GM18861 (cell line): ENCODE results near the gene OGFR.

Experiments used
- ATAC-seq: cut with Tn5 transposase; IDR thresholded peaks from one replicate; pipeline ENCODE4 v1.9.1; 2021; ENCODE audit not compliant: unreplicated experiment

The OGFR gene, protein sequence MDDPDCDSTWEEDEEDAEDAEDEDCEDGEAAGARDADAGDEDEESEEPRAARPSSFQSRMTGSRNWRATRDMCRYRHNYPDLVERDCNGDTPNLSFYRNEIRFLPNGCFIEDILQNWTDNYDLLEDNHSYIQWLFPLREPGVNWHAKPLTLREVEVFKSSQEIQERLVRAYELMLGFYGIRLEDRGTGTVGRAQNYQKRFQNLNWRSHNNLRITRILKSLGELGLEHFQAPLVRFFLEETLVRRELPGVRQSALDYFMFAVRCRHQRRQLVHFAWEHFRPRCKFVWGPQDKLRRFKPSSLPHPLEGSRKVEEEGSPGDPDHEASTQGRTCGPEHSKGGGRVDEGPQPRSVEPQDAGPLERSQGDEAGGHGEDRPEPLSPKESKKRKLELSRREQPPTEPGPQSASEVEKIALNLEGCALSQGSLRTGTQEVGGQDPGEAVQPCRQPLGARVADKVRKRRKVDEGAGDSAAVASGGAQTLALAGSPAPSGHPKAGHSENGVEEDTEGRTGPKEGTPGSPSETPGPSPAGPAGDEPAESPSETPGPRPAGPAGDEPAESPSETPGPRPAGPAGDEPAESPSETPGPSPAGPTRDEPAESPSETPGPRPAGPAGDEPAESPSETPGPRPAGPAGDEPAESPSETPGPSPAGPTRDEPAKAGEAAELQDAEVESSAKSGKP

DNA sequence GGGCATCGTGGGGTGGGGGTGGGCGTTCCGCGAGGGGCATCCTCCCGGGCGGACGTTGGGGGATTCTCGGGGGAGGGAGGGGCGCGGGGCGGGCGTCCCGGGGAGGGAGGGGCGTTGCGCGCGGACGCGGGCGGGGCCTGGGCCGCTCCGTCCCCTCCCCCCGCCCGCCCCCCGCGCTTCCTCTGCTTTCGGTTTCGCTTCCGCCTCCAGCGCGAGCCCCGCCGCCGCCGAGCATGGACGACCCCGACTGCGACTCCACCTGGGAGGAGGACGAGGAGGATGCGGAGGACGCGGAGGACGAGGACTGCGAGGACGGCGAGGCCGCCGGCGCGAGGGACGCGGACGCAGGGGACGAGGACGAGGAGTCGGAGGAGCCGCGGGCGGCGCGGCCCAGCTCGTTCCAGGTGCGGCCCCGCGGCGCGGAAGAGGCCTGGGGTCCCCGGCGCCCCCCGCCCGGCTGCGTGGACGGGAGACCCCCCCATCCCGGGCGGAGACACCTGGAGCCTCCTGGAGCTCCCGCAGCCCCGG is at the start of gene OGFR:
Gene OGFR (plus strand): TSS at position 209 of the 528 bp plus-strand sequence. CDS start 25 bp downstream, at position 234.
- ATAC-seq, result no peak

DNA sequence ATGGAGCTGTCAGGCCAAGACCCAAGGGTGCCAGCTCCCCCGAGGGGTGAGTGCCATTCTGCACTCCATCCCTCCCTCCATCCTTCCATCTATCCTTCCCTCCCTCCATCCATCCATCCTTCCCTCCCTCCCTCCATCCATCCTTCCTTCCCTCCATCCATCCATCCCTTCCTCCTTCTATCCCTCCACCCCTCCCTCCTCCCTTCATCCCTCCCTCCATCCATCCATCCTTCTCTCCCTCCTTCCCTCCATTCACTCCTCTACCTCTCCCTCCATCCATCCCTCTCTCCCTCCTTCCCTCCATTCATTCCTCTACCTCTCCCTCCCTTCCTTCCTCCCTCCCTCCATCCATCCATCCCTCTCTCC is 49.7 kb upstream of the OGFR start:
- ATAC-seq, result no peak

DNA sequence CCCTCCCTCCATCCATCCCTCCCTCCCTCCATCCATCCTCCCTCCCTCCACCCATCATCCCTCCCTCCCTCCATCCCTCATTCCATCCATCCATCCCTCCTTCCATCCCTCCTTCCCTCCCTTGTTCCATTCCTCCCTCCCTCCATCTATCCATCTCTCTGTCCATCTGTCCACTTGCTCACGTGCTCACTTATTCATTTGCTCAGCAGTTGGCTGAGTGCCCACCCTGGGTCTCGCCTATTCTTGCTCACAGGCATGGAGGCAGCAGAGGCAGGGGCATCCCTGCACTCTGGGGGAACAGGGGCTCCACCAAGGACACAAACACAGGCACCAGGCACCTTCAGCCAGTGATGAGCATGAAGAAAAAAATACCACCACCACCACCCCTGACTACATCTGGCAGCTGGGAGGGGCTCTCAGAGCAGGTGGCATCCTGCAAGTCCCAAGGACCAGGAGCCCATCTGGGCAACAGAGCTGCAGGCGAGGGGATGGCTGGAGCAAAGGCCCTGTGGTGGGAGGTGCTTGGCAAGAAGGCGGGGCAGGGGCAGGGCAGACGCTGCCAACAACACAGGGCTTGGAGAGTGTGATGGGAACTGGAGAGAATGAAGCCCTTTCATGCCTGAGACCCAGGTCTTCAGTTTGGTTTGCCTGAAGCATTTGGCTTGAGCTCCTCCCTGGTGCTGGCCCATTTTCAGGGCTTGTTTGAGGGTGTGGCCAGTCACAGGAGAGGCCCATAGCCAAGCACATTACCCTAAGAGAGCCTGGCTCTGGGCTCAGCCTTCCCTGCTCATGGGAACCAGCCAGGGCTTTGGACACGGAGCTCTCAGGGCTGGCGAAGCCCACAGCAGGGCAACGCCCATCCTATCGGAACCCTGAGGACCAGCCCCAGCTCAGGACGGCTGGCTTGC is 48.6 kb upstream of the OGFR start:
- no peak for ATAC-seq

DNA sequence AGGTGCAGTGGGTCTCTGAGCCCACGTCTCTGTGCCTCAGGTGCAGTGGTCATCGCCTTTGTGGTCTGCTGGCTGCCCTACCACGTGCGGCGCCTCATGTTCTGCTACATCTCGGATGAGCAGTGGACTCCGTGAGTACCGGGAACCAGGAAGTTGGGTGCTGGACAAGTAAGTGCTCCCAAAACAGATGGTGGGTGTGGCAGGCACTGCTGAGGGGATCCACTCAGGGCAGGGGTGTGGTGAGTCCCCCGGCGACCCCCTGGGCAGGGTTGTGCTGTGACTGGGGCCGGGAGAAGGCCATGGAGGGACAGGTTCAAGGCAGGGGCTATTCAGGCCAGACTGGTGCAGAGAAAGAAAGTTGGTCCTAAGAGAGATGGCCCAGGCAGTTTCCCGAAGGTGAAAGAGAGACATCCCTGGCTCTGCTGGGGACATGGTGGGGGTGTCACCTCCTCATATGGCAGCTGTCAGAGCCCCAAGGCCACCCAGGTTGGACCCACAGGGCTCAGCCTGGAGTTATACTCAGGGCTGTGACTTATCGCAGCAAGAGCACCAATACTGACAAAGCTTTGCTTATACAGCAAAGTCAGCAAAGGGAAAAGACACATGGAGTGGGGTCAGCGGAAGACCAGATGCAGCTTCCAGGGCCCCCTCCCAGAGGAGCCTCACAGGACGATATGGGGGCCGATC is 46.3 kb upstream of the OGFR start:
- no peak for ATAC-seq

DNA sequence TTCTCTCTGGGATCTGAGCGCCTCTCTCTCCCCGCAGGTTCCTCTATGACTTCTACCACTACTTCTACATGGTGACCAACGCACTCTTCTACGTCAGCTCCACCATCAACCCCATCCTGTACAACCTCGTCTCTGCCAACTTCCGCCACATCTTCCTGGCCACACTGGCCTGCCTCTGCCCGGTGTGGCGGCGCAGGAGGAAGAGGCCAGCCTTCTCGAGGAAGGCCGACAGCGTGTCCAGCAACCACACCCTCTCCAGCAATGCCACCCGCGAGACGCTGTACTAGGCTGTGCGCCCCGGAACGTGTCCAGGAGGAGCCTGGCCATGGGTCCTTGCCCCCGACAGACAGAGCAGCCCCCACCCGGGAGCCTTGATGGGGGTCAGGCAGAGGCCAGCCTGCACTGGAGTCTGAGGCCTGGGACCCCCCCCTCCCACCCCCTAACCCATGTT is 44.6 kb upstream of the OGFR start:
- ATAC-seq, result no peak

DNA sequence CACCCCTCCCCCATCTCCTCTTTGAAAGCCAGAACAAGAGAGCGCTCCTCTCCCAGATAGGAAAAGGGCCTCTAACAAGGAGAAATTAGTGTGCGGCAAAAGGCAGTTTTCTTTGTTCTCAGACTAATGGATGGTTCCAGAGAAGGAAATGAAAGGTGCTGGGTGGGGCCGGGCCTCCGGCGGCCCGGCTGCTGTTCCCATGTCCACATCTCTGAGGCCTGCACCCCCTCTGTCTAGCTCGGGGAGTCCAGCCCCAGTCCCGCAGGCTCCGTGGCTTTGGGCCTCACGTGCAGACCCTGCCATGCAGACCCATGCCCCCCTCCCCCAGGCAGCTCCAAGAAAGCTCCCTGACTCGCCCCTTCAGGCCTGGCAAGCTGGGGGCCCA is 44.2 kb upstream of the OGFR start:
- ATAC-seq, result no peak

DNA sequence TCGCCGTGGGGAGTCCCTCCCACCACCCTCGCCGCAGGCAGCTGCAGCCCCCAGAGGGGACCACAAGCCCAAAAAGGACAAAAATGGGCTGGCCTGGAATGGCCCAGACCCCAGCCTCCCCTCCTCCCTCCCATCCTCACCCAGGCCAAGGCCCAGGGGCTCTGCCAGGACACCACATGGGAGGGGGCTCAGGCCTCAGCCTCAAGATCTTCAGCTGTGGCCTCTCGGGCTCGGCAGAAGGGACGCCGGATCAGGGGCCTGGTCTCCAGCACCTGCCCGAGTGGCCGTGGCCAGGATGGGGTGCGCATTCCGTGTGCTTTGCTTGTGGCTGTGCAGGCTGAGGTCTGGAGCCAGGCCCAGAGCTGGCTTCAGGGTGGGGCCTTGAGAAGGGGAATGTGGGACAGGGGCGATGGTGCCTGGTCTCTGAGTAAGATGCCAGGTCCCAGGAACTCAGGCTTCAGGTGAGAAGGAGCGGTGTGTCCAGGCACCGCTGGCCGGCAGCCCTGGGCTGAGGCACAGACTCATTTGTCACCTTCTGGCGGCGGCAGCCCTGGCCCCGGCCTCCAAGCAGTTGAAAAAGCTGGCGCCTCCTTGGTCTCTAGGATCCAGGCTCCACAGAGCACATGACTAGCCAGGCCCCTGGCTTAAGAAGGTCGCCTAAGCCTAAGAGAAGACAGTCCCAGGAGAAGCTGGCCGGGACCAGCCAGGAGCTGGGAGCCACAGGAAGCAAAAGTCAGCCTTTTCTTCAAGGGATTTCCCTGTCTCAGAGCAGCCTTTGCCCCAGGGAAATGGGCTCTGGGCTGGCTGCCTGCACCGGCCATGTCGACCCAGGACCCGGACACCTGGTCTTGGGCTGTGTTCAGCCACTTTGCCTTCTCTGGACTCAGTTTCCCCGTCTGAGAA is 43.5 kb upstream of the OGFR start:
- ATAC-seq, result no peak

DNA sequence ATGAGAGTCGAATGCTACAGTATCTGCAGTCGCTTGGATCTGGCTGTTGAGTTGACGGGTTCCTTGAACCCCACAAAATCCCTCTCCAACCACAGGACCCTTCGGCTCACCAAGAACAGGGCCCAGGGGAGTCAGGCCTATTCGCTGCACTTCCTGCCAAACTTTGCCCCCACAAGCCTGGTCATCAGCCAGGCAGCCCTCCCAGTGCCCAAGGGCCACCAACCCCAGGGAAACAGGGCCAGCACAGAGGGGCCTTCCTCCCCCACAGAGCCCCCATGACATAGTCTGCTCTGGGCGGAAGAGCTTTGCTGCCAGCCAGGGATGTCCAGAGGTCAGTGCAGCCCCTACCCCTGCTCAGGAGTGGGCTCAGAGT is 42.9 kb upstream of the OGFR start:
- ATAC-seq, result no peak

DNA sequence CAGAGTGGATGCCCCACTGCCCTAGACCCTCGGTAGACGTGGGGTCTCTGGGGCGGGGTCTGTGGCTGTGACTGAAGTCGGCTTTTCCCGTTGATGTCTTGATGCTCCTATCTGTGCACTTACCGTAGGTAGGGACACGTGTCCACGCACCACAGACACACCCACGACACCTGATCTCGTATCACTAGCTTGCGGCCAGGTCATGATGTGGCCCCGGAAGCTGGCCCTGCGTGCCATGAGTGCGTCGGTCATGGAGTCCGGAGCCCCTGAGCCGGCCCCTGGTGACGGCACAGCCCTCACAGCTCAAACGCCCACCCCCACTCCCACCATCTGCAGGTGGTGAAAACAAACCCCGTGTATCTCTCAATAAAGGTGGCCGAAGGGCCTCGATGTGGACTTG is 42.3 kb upstream of the OGFR start:
- ATAC-seq, result no peak

DNA sequence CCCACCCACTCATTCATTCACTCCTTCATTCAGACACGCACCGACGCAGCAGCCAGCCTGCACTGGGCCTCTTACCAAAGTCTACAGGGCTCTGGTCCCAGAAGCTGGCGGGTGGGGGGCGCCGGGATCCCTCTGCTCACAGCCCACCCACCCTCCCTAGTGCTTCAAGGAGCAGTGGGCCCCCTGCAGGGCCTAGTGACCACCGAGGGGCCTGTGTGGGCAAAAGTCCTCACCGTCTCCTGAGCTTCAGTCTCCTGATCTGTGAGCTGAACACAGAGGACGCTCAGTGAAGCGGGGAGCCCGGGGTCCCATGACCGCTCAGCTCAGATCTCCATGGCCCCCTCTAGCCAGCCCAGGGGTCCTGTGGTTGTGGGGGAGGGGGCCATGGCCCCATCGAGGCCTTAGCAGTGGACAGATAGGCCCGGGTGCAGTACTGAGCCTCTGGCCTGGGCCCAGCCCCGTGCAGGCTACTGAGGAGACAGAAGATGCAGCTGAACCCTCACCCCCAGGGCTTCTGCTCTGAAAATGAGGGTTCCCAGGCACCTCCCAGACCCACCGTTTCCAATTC is 41.8 kb upstream of the OGFR start:
- no peak for ATAC-seq

DNA sequence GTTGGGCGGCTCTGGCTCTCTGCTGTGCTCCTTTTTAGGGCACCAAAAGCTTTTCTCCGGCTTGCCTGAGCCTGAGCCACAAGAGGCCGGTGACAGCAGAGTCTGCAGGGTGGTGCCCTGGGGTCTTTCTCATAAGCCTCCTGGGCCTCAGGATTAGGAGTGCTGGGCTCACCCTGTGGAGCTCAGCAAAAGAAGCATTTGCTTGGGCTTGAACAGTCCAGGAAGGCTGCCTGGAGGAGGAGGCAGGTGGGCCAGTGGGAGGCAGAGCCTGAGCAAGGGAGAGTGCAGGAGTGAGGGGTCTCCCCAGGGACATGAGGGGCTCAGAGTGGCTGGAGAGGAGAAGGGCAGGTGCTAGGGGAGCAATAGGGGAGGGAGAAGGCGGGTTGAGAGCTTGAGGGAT is 41.2 kb upstream of the OGFR start:
- no peak for ATAC-seq

DNA sequence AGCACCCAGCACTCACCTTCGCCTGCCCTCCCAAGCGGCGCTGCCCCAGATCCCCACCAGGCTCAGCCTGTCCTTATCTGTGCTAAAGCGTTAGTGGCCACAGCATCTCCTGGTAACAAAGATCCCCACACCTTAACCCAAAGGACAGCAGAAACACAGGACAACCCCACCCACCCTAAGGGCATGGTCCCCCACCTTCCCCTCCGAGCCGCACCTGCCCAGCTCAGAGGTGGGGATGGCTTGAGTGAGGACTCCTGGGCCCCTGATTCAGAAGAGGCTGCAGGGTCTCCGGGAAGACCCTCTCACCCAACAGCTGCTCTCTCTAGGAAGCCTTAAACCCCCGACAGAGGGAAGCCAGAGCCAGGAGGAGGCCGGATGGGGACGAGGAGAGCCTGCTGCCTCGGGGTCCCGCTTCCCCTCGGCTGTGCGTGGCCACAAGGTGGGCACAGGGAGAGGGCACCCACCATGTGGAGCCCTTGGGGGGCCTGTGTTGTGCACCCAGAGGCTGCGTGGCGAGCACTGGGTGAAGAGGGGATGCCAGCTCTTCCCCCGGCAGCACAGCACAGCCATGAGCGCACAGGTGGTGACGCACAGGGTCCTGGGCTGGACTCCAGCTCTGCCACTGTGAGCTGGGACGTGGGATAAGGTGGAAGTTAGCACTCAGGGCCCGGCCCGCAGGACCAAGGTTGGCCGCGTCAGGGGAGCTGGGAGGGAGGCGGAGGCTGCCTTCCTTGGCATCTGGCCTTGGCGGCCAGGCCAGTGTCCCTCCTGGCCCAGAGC is 40.3 kb upstream of the OGFR start:
- no peak for ATAC-seq

DNA sequence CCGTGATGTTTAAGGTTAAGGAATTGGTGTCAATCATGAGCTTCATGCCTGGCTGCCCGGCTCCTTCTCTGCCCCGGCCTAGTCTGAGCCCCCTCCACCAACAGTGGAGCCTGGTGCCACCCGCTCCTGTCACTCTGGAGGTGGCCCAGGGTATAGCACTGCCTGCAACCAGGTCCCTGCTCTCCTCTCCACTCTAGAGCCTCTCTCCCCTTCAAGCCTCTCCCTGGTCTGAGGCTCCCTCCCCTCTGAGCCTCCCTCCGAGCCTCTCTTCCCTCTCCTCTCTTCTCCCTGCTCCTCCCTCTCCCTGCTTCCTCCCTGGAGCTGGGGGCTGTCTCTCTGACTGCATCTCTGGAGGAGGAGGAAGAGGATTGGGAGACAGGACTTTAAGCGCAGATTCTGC is 39.6 kb upstream of the OGFR start:
- ATAC-seq, result no peak

DNA sequence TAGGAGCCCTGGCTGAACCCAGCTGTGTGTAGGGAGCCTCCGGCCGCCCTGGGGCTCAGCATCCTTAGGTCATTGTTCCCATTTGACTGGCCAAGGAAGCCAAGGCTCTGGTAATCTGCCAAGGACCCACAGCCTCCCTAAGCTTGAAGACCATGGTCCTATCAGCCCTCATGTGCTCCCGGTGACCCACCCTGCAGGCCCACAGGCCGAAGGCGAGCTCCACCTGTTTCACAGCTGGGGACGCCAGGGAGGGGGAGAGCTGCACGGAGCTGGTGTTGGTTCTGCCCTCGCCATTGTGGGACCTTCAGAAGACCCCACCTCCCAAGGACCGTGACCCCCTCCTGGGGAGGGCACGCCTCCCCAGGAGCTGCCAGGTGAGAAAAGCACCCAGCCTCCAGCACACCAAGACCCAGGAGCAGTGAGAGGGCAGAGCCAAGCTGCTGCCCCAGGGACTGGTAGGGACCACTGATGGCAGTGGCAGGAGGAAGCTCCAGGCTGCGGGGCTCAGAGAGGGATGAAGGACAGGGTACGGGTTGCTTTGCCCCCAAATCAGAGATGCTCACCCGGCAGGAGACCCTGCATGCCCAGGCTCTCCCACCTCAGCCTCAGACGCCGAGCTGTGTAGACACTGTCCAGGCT is 39.1 kb upstream of the OGFR start:
- no peak for ATAC-seq

DNA sequence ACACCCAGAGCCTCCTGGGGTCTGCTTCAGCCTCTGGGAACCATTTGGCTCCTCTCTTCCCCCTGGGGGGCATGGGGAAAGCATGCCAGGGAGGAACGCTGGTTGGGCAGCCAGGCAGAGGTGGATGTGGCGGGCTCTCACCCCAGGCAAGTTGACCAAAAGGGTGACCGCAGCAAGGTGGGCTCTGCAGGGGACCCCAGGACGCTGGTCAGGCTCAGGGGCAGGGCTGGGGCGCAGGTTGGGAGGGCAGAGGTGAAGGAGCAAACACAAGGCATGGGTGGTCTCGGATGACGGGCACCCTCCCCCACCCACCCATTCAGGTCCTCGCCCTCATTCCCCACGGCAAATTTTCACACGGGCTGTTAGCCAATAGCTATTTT is 38.6 kb upstream of the OGFR start:
- ATAC-seq, result no peak

DNA sequence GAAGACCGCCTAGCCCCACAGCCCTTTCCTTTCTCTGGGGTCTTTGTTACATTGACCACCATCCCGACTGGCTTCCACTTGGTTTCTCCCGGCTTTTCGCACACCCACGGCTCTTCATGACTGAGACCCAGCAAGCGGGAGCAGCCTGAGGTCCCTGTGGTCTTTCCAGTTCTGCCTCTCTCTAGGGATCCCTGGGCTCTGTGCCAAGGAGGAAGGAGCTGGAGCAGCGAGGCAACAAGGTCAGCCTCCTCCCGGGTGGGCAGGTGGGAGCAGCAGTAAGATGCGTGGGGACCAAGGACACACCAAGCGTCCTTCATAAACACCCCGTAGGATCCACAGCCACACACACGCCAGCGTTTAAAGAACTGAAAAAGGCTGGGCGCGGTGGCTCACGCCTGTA is 37.9 kb upstream of the OGFR start:
- no peak for ATAC-seq

DNA sequence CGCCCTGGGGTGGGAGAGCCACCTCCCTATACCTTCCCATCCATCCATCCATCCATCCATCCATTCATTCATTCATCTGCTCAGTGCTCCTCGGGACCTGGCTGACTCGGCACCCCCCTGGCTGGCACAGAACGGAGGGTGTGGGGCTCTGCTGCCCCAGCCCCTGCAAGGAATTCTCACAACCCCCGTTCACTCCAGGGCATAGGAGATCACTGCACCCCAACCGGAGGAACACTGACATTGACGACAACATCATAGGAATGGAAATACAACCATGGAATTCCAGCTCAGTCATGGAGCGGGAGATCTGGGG is 36.4 kb upstream of the OGFR start:
- ATAC-seq, result no peak

DNA sequence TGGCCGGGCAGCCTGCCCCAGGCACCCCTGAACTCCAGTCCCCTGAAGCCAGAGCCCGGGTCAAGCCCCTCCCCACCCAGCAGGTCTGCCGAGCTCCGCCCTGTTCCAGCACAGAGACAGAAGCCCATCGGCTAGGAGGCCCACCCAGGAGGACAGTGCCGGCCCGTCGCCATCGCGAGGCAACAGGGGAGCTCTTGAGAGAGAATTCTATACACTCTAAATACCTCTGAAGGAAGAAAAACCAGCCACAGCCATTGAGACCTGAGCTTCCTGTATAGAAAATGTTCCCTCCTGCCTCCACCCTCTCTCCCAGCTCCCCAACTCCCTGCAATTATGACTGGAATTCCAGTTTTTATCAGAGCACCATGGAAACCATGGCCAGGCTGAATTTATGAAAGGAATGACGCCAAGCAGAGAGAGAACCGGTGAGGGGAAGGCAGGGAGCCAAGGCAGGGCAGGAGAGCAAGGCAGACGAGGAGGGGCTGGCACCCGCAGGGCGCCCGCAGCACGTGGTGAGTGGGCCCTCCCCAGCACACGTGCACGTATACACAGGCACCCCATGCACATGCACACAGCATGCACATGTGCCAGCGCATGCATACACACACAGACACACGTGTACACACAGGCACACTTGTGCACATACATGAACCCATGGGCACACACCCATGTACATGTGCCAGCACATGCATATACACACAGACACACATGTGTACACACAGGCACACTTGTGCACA is 35.9 kb upstream of the OGFR start:
- no peak for ATAC-seq
